Ovary (tissue), 3 donors: ENCODE results near the gene MLN.

Source experiments
- CTCF ChIP-seq, 3 donors: fragments of 450-650 bp in 2 of 3; fragments of 200-600 bp in 1 of 3; IDR thresholded peaks; one replicate each; pipeline versions ENCODE4 v1.5.1 to v1.8.0; 2016 to 2022; ENCODE audit warnings: antibody characterized with exemption in 3 of 3, mild to moderate bottlenecking in 1 of 3
- EP300 ChIP-seq: sonication (generic); formaldehyde crosslinking; IDR thresholded peaks from one replicate; pipeline ENCODE4 v1.6.1; 2017; ENCODE audit warnings: antibody characterized with exemption
- donor health status: DM: no; HTN: no; CAD: no.

- no peak for TF ChIP-seq CTCF (IDR thresholded peaks at IDR 0.05)
- TF ChIP-seq EP300 = no peak
These were observed 46.5 kb upstream of the MLN start for GRCh38 chr6:33850296-33850695.
